Measurements from ENCODE around the gene NRIP1.
A peak's percentile ranks its signal among the peaks of the same experiment; 100 is the strongest.
"Not testable (repeated sequence)": the region's sequence is repeated elsewhere in the genome, so short reads cannot be mapped to it uniquely, and the experiment has no call there.

NRIP1 gene

GRCh38 chr21:15039607-15040299, 25.0 kb downstream of the NRIP1 start:
- no peak overlapping the region for H3K4me3 ChIP-seq (replicated peaks; ENCODE audit: low read depth, low read length)
- no peak for DNase-seq (ENCODE audit: low read depth)
- TF ChIP-seq CTCF (IDR thresholded peaks at IDR 0.05; ENCODE audit: low read length, missing control alignments), result no peak

GRCh38 chr21:15037900-15038293, 26.9 kb downstream of the NRIP1 start:
- H3K4me3 ChIP-seq (replicated peaks; ENCODE audit: low read depth, low read length), result no peak overlapping the region
- no peak for TF ChIP-seq CTCF (IDR thresholded peaks at IDR 0.05; ENCODE audit: low read length, missing control alignments)
- no peak for DNase-seq (ENCODE audit: low read depth)

GRCh38 chr21:15037095-15037899, 27.5 kb downstream of the NRIP1 start:
- H3K4me3 ChIP-seq (replicated peaks; ENCODE audit: low read depth, low read length), result no peak overlapping the region
- TF ChIP-seq CTCF (IDR thresholded peaks at IDR 0.05; ENCODE audit: low read length, missing control alignments), result no peak
- DNase-seq (ENCODE audit: low read depth), result no peak

- TF ChIP-seq CTCF (IDR thresholded peaks at IDR 0.05; ENCODE audit: low read length, missing control alignments), result no peak
- no peak for DNase-seq (ENCODE audit: low read depth)
- no peak overlapping the region for H3K4me3 ChIP-seq (replicated peaks; ENCODE audit: low read depth, low read length)
Measured at GRCh38 chr21:15036189-15036588, 28.6 kb downstream of the NRIP1 start.

GRCh38 chr21:15034126-15034853, 30.5 kb downstream of the NRIP1 start:
- DNase-seq (ENCODE audit: low read depth), result peak; percentile 39
- no peak overlapping the region for H3K4me3 ChIP-seq (replicated peaks; ENCODE audit: low read depth, low read length)
- TF ChIP-seq CTCF (IDR thresholded peaks at IDR 0.05; ENCODE audit: low read length, missing control alignments), result no peak

GRCh38 chr21:15031790-15032357, 32.9 kb downstream of the NRIP1 start:
- no peak overlapping the region for H3K4me3 ChIP-seq (replicated peaks; ENCODE audit: low read depth, low read length)
- DNase-seq (ENCODE audit: low read depth), result no peak
- TF ChIP-seq CTCF (IDR thresholded peaks at IDR 0.05; ENCODE audit: low read length, missing control alignments), result no peak

- not testable (repeated sequence) for H3K4me3 ChIP-seq (replicated peaks; ENCODE audit: low read depth, low read length); DNase-seq (ENCODE audit: low read depth)
Measured at GRCh38 chr21:15031362-15031761, 33.4 kb downstream of the NRIP1 start.

GRCh38 chr21:15030861-15031260, 33.9 kb downstream of the NRIP1 start:
- H3K4me3 ChIP-seq (replicated peaks; ENCODE audit: low read depth, low read length); DNase-seq (ENCODE audit: low read depth): not testable (repeated sequence)

All from fibroblast of pulmonary artery (primary cell).